ENCODE results near the gene SYNE2. TPM values are rescaled to one million over a fixed set of nuclear protein-coding genes. Genes with fewer than 3 reads are reported as not detected.

The SYNE2 gene
- total RNA-seq, 1 experiment from 2014 or later, result 48.5 TPM

GRCh38 chr14:64255756-64256155, 403.0 kb downstream of the SYNE2 start:
- POLR2A ChIA-PET, result no interaction called here
- Mint-ChIP-seq H3K36me3 (ENCODE audit: insufficient read depth, unreplicated experiment) (no peaks in the 10 kb centered on the region), H3K4me3 (ENCODE audit: unreplicated experiment) (no peak overlapping the region), H3K27me3 (ENCODE audit: insufficient read depth, unreplicated experiment) (no peaks in the 10 kb centered on the region), H3K4me1 (ENCODE audit: low read depth, unreplicated experiment) (no peaks in the 10 kb centered on the region), H3K27ac (ENCODE audit: unreplicated experiment) (no peak overlapping the region), H3K9me3 (ENCODE audit: unreplicated experiment) (no peaks in the 10 kb centered on the region)
- CTCF ChIA-PET, result no interaction called here
- H3K27me3 ChIP-seq (replicated peaks; ENCODE audit: control insufficient read depth, insufficient read depth, low read length), result no peaks in the 10 kb centered on the region
- DNase-seq, result no peak
- H3K9me3 ChIP-seq, result no peaks in the 10 kb centered on the region
- no peak for TF ChIP-seq CTCF (IDR thresholded peaks at IDR 0.05; ENCODE audit: insufficient read depth in 1 of 2, low read depth in 1 of 2, low read length in 1 of 2, severe bottlenecking in 1 of 2, unreplicated experiment in 1 of 2)
- intact Hi-C loops (cut with micrococcal nuclease; ENCODE audit: unreplicated experiment), result no loop called here
- BruUV-seq (replicated peaks), result no TSS peak
- no peaks in the 10 kb centered on the region for H3K36me3 ChIP-seq (ENCODE audit: control insufficient read depth, insufficient read depth, low read length)
- no peak overlapping the region for H3K4me3 ChIP-seq (ENCODE audit: low read depth, low read length)
- no peaks in the 10 kb centered on the region for H3K4me1 ChIP-seq

DNA sequence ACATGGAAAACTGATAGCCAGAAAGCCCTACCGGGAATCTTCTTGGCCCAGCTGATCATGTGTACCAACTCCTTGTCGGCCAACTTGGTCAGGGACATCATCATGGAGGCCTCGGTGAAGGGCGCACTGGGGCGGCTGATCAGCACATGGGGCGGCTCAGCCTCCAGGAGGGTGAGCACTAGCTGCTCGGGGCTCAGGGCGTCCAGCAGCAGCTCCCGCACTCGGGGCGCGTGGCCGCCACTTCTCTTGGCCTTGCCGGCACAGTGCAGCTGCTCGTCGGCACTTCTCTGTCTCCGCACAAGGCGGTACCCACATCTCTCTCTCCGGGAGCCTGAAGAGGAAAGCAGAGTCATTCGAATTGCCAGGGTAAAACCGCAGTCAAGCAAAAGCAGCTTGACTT, 407.6 kb downstream of the SYNE2 start:
- Histone ChIP-seq H3K4me1 (no peaks in the 10 kb centered on the region), H3K27me3 (replicated peaks; ENCODE audit: control insufficient read depth, insufficient read depth, low read length) (no peaks in the 10 kb centered on the region), H3K36me3 (ENCODE audit: control insufficient read depth, insufficient read depth, low read length) (no peaks in the 10 kb centered on the region), H3K4me3 (ENCODE audit: low read depth, low read length) (no peak overlapping the region), H3K9me3 (no peaks in the 10 kb centered on the region)
- CTCF ChIA-PET, result no interaction called here
- POLR2A ChIA-PET, result no interaction called here
- Mint-ChIP-seq H3K9me3 (ENCODE audit: unreplicated experiment) (no peaks in the 10 kb centered on the region), H3K27ac (ENCODE audit: unreplicated experiment) (no peak overlapping the region), H3K4me1 (ENCODE audit: low read depth, unreplicated experiment) (no peaks in the 10 kb centered on the region), H3K27me3 (ENCODE audit: insufficient read depth, unreplicated experiment) (no peaks in the 10 kb centered on the region), H3K36me3 (ENCODE audit: insufficient read depth, unreplicated experiment) (no peaks in the 10 kb centered on the region), H3K4me3 (ENCODE audit: unreplicated experiment) (no peak overlapping the region)
- no peak for TF ChIP-seq CTCF (IDR thresholded peaks at IDR 0.05; ENCODE audit: insufficient read depth in 1 of 2, low read depth in 1 of 2, low read length in 1 of 2, severe bottlenecking in 1 of 2, unreplicated experiment in 1 of 2)
- BruUV-seq (replicated peaks), result no TSS peak
- no peak for DNase-seq
- intact Hi-C loops (cut with micrococcal nuclease; ENCODE audit: unreplicated experiment), result no loop called here

GRCh38 chr14:64265222-64265621, 412.4 kb downstream of the SYNE2 start:
- intact Hi-C loops (cut with micrococcal nuclease; ENCODE audit: unreplicated experiment), result no loop called here
- H3K4me3 Mint-ChIP-seq (ENCODE audit: unreplicated experiment), result no peak overlapping the region
- Histone ChIP-seq H3K9me3 (no peaks in the 10 kb centered on the region), H3K4me1 (no peaks in the 10 kb centered on the region), H3K27me3 (replicated peaks; ENCODE audit: control insufficient read depth, insufficient read depth, low read length) (no peaks in the 10 kb centered on the region), H3K36me3 (ENCODE audit: control insufficient read depth, insufficient read depth, low read length) (no peaks in the 10 kb centered on the region), H3K4me3 (ENCODE audit: low read depth, low read length) (no peak overlapping the region)
- DNase-seq, result no peak
- CTCF ChIA-PET, result interaction anchor here (1.3 kb wide), 1 partner anchor 38 kb away, joined by 4 read pairs; no protein-coding TSS in a partner anchor
- H3K4me1 Mint-ChIP-seq (ENCODE audit: low read depth, unreplicated experiment), result no peaks in the 10 kb centered on the region
- TF ChIP-seq CTCF (IDR thresholded peaks at IDR 0.05; ENCODE audit: insufficient read depth in 1 of 2, low read depth in 1 of 2, low read length in 1 of 2, severe bottlenecking in 1 of 2, unreplicated experiment in 1 of 2), result no peak
- no peaks in the 10 kb centered on the region for H3K9me3 Mint-ChIP-seq (ENCODE audit: unreplicated experiment)
- no peak overlapping the region for H3K27ac Mint-ChIP-seq (ENCODE audit: unreplicated experiment)
- POLR2A ChIA-PET, result no interaction called here
- H3K27me3 Mint-ChIP-seq (ENCODE audit: insufficient read depth, unreplicated experiment), result peaks cover 3% of the 10 kb centered on the region
- no peaks in the 10 kb centered on the region for H3K36me3 Mint-ChIP-seq (ENCODE audit: insufficient read depth, unreplicated experiment)
- BruUV-seq (replicated peaks), result no TSS peak

Measured in Caco-2 (cell line).